Measurements from ENCODE around the gene PTCD2.

DNA sequence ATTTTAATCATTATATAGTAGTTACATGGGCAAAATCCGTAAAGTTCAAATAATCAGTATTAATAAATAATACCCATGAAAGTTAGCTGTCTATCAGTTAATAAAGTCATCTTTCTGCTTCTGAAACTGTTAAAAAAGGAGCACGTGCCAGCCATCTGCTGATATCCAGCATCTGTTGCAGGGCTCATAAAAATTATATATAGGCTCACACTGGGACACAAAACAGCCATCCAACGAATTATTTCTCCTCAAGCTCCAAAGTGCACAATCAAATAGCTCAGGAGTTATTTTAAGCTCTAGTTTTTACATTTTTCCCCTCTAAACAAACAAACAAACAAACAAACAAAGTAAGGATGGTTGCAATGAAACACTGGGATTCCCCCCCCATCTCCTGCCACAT is 48.5 kb upstream of the PTCD2 start:
- TF ChIP-seq, protein P1, sequence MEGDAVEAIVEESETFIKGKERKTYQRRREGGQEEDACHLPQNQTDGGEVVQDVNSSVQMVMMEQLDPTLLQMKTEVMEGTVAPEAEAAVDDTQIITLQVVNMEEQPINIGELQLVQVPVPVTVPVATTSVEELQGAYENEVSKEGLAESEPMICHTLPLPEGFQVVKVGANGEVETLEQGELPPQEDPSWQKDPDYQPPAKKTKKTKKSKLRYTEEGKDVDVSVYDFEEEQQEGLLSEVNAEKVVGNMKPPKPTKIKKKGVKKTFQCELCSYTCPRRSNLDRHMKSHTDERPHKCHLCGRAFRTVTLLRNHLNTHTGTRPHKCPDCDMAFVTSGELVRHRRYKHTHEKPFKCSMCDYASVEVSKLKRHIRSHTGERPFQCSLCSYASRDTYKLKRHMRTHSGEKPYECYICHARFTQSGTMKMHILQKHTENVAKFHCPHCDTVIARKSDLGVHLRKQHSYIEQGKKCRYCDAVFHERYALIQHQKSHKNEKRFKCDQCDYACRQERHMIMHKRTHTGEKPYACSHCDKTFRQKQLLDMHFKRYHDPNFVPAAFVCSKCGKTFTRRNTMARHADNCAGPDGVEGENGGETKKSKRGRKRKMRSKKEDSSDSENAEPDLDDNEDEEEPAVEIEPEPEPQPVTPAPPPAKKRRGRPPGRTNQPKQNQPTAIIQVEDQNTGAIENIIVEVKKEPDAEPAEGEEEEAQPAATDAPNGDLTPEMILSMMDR (IDR thresholded peaks at IDR 0.05): no peak
- TF ChIP-seq POLR2A (IDR thresholded peaks at IDR 0.05) (no peak), EP300 (IDR thresholded peaks at IDR 0.05) (no peak)

All from tibial nerve (tissue), 4 donors.